ENCODE results near the gene LGALS7. TPM values are rescaled to one million over a fixed set of nuclear protein-coding genes. Genes with fewer than 3 reads are reported as not detected.

Gene LGALS7
- polyA plus RNA-seq, 3 donors: not detected

- Histone ChIP-seq H3K4me3 (replicated peaks in 1 of 3; ENCODE audit: low read depth in 2 of 3, low read length in 3 of 3) (no peak overlapping the region), H3K4me2 (replicated peaks; ENCODE audit: extremely low read depth, low read length, poor library complexity, severe bottlenecking) (no peak overlapping the region), H3K9me3 (replicated peaks in 1 of 2; ENCODE audit: control insufficient read depth in 1 of 2, insufficient read depth in 1 of 2, low read length in 2 of 2) (no peaks in the 10 kb centered on the region), H2AFZ (ENCODE audit: insufficient read depth, low read depth, low read length, poor library complexity, severe bottlenecking) (no peak overlapping the region), H3K79me2 (ENCODE audit: insufficient read depth, low read length) (no peaks in the 10 kb centered on the region), H3K27ac (ENCODE audit: low read depth in 1 of 2, low read length in 2 of 2) (no peak overlapping the region), H3K9ac (ENCODE audit: insufficient read depth, low read length, poor library complexity, severe bottlenecking) (no peak overlapping the region), H3K36me3 (replicated peaks in 1 of 2; ENCODE audit: control insufficient read depth in 1 of 2, insufficient read depth in 2 of 2, low read length in 2 of 2) (peaks cover 24 to 26% of the 10 kb centered on the region in 2 donors), H3K4me1 (ENCODE audit: control insufficient read depth in 1 of 2, insufficient read depth in 2 of 2, low read length in 2 of 2) (no peaks in the 10 kb centered on the region), H4K20me1 (ENCODE audit: insufficient read depth, low read length) (no peaks in the 10 kb centered on the region), H3K27me3 (ENCODE audit: control insufficient read depth in 2 of 2, insufficient read depth in 2 of 2, low read length in 2 of 2) (no peaks in the 10 kb centered on the region)
- Mint-ChIP-seq H3K36me3 (peaks cover 22 to 28% of the 10 kb centered on the region in 2 donors), H3K4me1 (peaks cover 4% of the 10 kb centered on the region), H3K27ac (no peak overlapping the region), H3K9me3 (peaks cover 0 to 1% (median 0%) of the 10 kb centered on the region in 7 donors), H3K27me3 (ENCODE audit: low read depth in 3 of 3) (peaks cover 0 to 3% (median 0%) of the 10 kb centered on the region in 3 donors), H3K4me3 (no peak overlapping the region)
- no peak for DNase-seq
- intact Hi-C loops (cut with micrococcal nuclease): no loop called here
- WGBS (ENCODE audit: insufficient coverage): 95% methylated on average over 10 of the region's 18 CpGs
- TF ChIP-seq CTCF (IDR thresholded peaks at IDR 0.05): no peak
These were observed 38.9 kb upstream of the LGALS7 start for GRCh38 chr19:38812009-38812840.

- intact Hi-C loops (cut with micrococcal nuclease): no loop called here
- Histone ChIP-seq H3K4me2 (replicated peaks; ENCODE audit: extremely low read depth, low read length, poor library complexity, severe bottlenecking) (no peak overlapping the region), H3K27ac (ENCODE audit: low read depth in 1 of 2, low read length in 2 of 2) (no peak overlapping the region), H3K27me3 (ENCODE audit: control insufficient read depth in 2 of 2, insufficient read depth in 2 of 2, low read length in 2 of 2) (no peaks in the 10 kb centered on the region), H3K9me3 (replicated peaks in 1 of 2; ENCODE audit: control insufficient read depth in 1 of 2, insufficient read depth in 1 of 2, low read length in 2 of 2) (no peaks in the 10 kb centered on the region), H4K20me1 (ENCODE audit: insufficient read depth, low read length) (no peaks in the 10 kb centered on the region), H3K9ac (ENCODE audit: insufficient read depth, low read length, poor library complexity, severe bottlenecking) (no peak overlapping the region), H2AFZ (ENCODE audit: insufficient read depth, low read depth, low read length, poor library complexity, severe bottlenecking) (no peak overlapping the region), H3K36me3 (replicated peaks in 1 of 2; ENCODE audit: control insufficient read depth in 1 of 2, insufficient read depth in 2 of 2, low read length in 2 of 2) (peaks cover 0 to 1% of the 10 kb centered on the region in 2 donors), H3K4me3 (replicated peaks in 1 of 3; ENCODE audit: low read depth in 2 of 3, low read length in 3 of 3) (no peak overlapping the region), H3K4me1 (ENCODE audit: control insufficient read depth in 1 of 2, insufficient read depth in 2 of 2, low read length in 2 of 2) (peaks cover 3 to 5% of the 10 kb centered on the region in 2 donors), H3K79me2 (ENCODE audit: insufficient read depth, low read length) (no peaks in the 10 kb centered on the region)
- peaks cover 0 to 3% of the 10 kb centered on the region in 2 donors for H3K36me3 Mint-ChIP-seq
- WGBS (ENCODE audit: insufficient coverage): 100% methylated on average over 5 of the region's 8 CpGs
- peaks cover 0 to 3% (median under 1%) of the 10 kb centered on the region in 3 donors for H3K27me3 Mint-ChIP-seq (ENCODE audit: low read depth in 3 of 3)
- no peak for DNase-seq
- H3K4me3 Mint-ChIP-seq: no peak overlapping the region
- TF ChIP-seq CTCF (IDR thresholded peaks at IDR 0.05): no peak
- H3K9me3 Mint-ChIP-seq: peaks cover 0 to 1% (median 0%) of the 10 kb centered on the region in 7 donors
- H3K27ac Mint-ChIP-seq: no peak overlapping the region
- peaks cover 8% of the 10 kb centered on the region for H3K4me1 Mint-ChIP-seq
These were observed 36.4 kb upstream of the LGALS7 start for GRCh38 chr19:38809592-38810252.
